ENCODE measurements around the gene MYLIP. TPM values are rescaled to one million over a fixed set of nuclear protein-coding genes. Genes with fewer than 3 reads are reported as not detected.

The MYLIP gene
- total and polyA plus RNA-seq, 2 of the 4 experiments (the other 2 are of a cell fraction): 1.8 to 3.2 TPM

DNA sequence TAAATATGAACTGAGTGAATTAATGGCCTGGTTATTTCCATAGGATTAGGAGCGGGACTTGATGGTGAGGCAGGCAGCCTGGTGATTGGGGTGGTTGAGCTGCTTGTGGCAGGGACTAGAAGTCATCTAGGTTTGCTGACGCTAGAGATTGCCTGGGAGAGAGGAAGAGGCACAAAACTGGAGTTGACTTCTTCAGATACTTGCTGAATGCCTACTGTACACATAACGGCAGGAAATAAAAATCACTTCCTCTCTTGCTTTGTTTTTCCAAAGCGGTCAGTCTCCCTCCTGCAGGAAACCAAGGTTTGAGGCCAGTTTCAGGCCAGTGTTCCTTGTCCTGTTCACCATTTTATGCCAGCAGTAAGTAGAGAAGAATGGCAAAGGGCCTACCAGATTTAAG lies 36.7 kb upstream of the MYLIP start:
- Histone ChIP-seq H3K14ac (replicated peaks; ENCODE audit: low read depth, low read length) (no peak overlapping the region), H3K4ac (ENCODE audit: low read depth, low read length) (no peak overlapping the region), H2BK120ac (ENCODE audit: low read depth, low read length) (no peak overlapping the region), H3K9me3 (ENCODE audit: control insufficient read depth, insufficient read depth, low read length) (no peaks in the 10 kb centered on the region), H3K27ac (ENCODE audit: insufficient read depth, low read length) (no peak overlapping the region), H3K27me3 (ENCODE audit: control insufficient read depth, insufficient read depth, low read length) (peaks cover 17% of the 10 kb centered on the region), H2AK9ac (replicated peaks; ENCODE audit: low read depth, low read length, poor library complexity) (no peak overlapping the region), H2AK5ac (ENCODE audit: low read depth, low read length) (no peak overlapping the region), H3K4me3 (ENCODE audit: insufficient read depth, low read depth, low read length) (no peak overlapping the region), H4K20me1 (ENCODE audit: insufficient read depth, low read length) (no peaks in the 10 kb centered on the region), H4K8ac (ENCODE audit: low read depth in 2 of 2, low read length in 2 of 2) (no peak overlapping the region), H2BK5ac (ENCODE audit: low read depth, low read length, poor library complexity, severe bottlenecking) (no peak overlapping the region), H3K79me1 (ENCODE audit: low read depth in 1 of 2, low read length in 2 of 2) (no peaks in the 10 kb centered on the region), H3K56ac (ENCODE audit: extremely low read depth, insufficient read depth, low read length) (no peak overlapping the region), H3K36me3 (ENCODE audit: control insufficient read depth, insufficient read depth, low read length) (no peaks in the 10 kb centered on the region), H3K4me2 (ENCODE audit: low read depth, low read length) (no peak overlapping the region), H4K91ac (ENCODE audit: insufficient read depth, low read depth, low read length) (no peak overlapping the region), H3K18ac (ENCODE audit: low read depth, low read length) (no peak overlapping the region), H2AFZ (replicated peaks; ENCODE audit: low read length, poor library complexity) (no peak overlapping the region), H2BK20ac (ENCODE audit: low read depth, low read length) (no peak overlapping the region), H3K23ac (ENCODE audit: low read depth, low read length) (no peak overlapping the region), H3K9me1 (ENCODE audit: insufficient read depth, low read length) (no peaks in the 10 kb centered on the region), H2BK15ac (ENCODE audit: low read depth, low read length) (no peak overlapping the region), H3K9ac (ENCODE audit: low read depth, low read length) (no peak overlapping the region), H4K5ac (ENCODE audit: low read depth, low read length) (no peak overlapping the region), H3K4me1 (ENCODE audit: control insufficient read depth, insufficient read depth, low read length) (no peaks in the 10 kb centered on the region)
- POLR2A ChIA-PET (ENCODE audit: unreplicated experiment): no interaction called here
- dilution Hi-C loops (cut with HindIII; ENCODE audit: low sequenced_read_pairs, unreplicated experiment) (no loop called here), intact Hi-C loops (cut with micrococcal nuclease) (no loop called here), in situ Hi-C loops (cut with MboI; ENCODE audit: low sequenced_read_pairs) (no loop called here)
- 60% methylated on average over 1 of the region's 4 CpGs; no CpG with 5 or more reads in 1 of the 2 experiments for WGBS, 2 experiments (ENCODE audit: extremely low coverage in 2 of 2, insufficient read length in 1 of 2)
- CTCF ChIA-PET: no interaction called here
- no peak for DNase-seq
- no peak for ATAC-seq (ENCODE audit: low read depth)
- TF ChIP-seq RCOR1 (IDR thresholded peaks at IDR 0.05; ENCODE audit: insufficient replicate concordance, low read length) (no peak), POLR2A (IDR thresholded peaks at IDR 0.05; ENCODE audit: low read depth, low read length) (no peak), RFX5 (IDR thresholded peaks at IDR 0.05; ENCODE audit: low read depth, low read length) (no peak), MAFK (IDR thresholded peaks at IDR 0.05; ENCODE audit: low read depth, low read length) (no peak), RAD21 (IDR thresholded peaks at IDR 0.05; ENCODE audit: low read length) (no peak), NFE2L2 (IDR thresholded peaks at IDR 0.05; ENCODE audit: low read depth, low read length) (no peak), CEBPB (IDR thresholded peaks at IDR 0.05; ENCODE audit: low read depth, low read length) (no peak), BHLHE40 (IDR thresholded peaks at IDR 0.05; ENCODE audit: low read depth, low read length) (no peak)
- TF ChIP-seq, protein P1, sequence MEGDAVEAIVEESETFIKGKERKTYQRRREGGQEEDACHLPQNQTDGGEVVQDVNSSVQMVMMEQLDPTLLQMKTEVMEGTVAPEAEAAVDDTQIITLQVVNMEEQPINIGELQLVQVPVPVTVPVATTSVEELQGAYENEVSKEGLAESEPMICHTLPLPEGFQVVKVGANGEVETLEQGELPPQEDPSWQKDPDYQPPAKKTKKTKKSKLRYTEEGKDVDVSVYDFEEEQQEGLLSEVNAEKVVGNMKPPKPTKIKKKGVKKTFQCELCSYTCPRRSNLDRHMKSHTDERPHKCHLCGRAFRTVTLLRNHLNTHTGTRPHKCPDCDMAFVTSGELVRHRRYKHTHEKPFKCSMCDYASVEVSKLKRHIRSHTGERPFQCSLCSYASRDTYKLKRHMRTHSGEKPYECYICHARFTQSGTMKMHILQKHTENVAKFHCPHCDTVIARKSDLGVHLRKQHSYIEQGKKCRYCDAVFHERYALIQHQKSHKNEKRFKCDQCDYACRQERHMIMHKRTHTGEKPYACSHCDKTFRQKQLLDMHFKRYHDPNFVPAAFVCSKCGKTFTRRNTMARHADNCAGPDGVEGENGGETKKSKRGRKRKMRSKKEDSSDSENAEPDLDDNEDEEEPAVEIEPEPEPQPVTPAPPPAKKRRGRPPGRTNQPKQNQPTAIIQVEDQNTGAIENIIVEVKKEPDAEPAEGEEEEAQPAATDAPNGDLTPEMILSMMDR (conservative IDR thresholded peaks at IDR 0.05; ENCODE audit: low read depth, low read length): no peak
- no TSS peak for BruUV-seq (replicated peaks)
